Neural cell (in vitro differentiated cells): Measurements from ENCODE around the gene SRC.

Experiments
- EP300 ChIP-seq: fragments of 450-650 bp; conservative IDR thresholded peaks from 2 replicates; pipeline ENCODE4 v1.6.1; 2014; ENCODE audit warnings: antibody characterized with exemption, mild to moderate bottlenecking, moderate library complexity; ENCODE audit not compliant: poor library complexity, severe bottlenecking
- EZH2 ChIP-seq: fragments of 200-600, 300-800 bp; shearing (Covaris generic), sonication (generic); IDR thresholded peaks from 2 replicates; pipeline ENCODE4 v1.6.1; 2014; ENCODE audit warnings: antibody characterized with exemption, low read length, borderline replicate concordance, mild to moderate bottlenecking; ENCODE audit not compliant: insufficient read depth, poor library complexity, severe bottlenecking
- MXI1 ChIP-seq: fragments of 450-650 bp; conservative IDR thresholded peaks from 2 replicates; pipeline ENCODE4 v1.6.1; 2014; ENCODE audit warnings: antibody characterized with exemption, mild to moderate bottlenecking; ENCODE audit not compliant: poor library complexity, severe bottlenecking
- POLR2AphosphoS5 ChIP-seq: IDR thresholded peaks from 2 replicates; pipeline ENCODE4 v1.6.1; 2012
- RAD21 ChIP-seq: fragments of 450-650 bp; conservative IDR thresholded peaks from 2 replicates; pipeline ENCODE4 v1.6.1; 2014; ENCODE audit warnings: antibody characterized with exemption, mild to moderate bottlenecking, moderate library complexity
- REST ChIP-seq: IDR thresholded peaks from 2 replicates; pipeline ENCODE4 v1.6.1; 2012; ENCODE audit warnings: borderline replicate concordance
- SMC3 ChIP-seq: fragments of 450-650 bp; conservative IDR thresholded peaks from 2 replicates; pipeline ENCODE4 v1.6.1; 2014; ENCODE audit warnings: antibody characterized with exemption, mild to moderate bottlenecking, moderate library complexity; ENCODE audit not compliant: poor library complexity
- TF ChIP-seq, protein P1 (sequence below): fragments of 450-650 bp; IDR thresholded peaks from 2 replicates; pipeline ENCODE4 v1.5.1; 2014; ENCODE audit warnings: antibody characterized with exemption, mild to moderate bottlenecking, moderate library complexity; ENCODE audit not compliant: poor library complexity, severe bottlenecking

DNA sequence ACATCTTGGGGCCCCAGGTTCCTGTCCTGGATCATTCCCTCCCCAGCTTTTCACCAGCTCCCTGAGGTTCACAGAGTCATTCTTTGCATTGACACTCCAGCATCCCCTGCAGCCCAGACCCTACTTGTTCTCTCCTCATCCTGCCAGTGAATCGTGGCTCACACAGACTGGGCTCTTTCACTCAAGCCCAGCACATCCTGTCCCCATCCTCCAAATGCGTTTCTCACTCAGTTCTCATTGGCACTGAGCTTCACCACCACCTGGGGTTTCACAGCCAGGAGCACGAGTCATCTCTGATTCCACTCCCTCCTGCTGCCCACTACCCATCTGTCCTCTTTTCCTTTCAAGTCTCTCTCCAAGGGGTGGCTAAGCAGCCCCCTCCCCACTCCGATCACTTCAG, 89.7 kb downstream of the SRC start:
- no peak for TF ChIP-seq REST
- TF ChIP-seq SMC3: no peak
- TF ChIP-seq, protein P1, sequence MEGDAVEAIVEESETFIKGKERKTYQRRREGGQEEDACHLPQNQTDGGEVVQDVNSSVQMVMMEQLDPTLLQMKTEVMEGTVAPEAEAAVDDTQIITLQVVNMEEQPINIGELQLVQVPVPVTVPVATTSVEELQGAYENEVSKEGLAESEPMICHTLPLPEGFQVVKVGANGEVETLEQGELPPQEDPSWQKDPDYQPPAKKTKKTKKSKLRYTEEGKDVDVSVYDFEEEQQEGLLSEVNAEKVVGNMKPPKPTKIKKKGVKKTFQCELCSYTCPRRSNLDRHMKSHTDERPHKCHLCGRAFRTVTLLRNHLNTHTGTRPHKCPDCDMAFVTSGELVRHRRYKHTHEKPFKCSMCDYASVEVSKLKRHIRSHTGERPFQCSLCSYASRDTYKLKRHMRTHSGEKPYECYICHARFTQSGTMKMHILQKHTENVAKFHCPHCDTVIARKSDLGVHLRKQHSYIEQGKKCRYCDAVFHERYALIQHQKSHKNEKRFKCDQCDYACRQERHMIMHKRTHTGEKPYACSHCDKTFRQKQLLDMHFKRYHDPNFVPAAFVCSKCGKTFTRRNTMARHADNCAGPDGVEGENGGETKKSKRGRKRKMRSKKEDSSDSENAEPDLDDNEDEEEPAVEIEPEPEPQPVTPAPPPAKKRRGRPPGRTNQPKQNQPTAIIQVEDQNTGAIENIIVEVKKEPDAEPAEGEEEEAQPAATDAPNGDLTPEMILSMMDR: no peak
- TF ChIP-seq EP300: no peak
- no peak for TF ChIP-seq MXI1
- no peak for TF ChIP-seq RAD21
- TF ChIP-seq POLR2AphosphoS5: no peak
- no peak for TF ChIP-seq EZH2
